Glutamatergic neuron (in vitro differentiated cells): ENCODE results near the gene KRTAP3-2. TPM values are rescaled to one million over a fixed set of nuclear protein-coding genes. Genes with fewer than 3 reads are reported as not detected.

Experiments used
- DNase-seq: peaks from one replicate; pipeline ENCODE4 v3.0.0; 2022
- H3K27ac Mint-ChIP-seq: one replicate; pipeline ENCODE4 v1.8.0; 2020; ENCODE audit warnings: mild to moderate bottlenecking, mixed read lengths, inconsistent platforms; ENCODE audit not compliant: unreplicated experiment
- H3K27me3 Mint-ChIP-seq: one replicate; pipeline ENCODE4 v1.8.0; 2020; ENCODE audit warnings: mild to moderate bottlenecking, moderate library complexity, mixed read lengths, inconsistent platforms; ENCODE audit not compliant: unreplicated experiment
- H3K36me3 Mint-ChIP-seq: one replicate; pipeline ENCODE4 v1.8.0; 2020; ENCODE audit warnings: mild to moderate bottlenecking, mixed read lengths, inconsistent platforms; ENCODE audit not compliant: unreplicated experiment
- H3K4me1 Mint-ChIP-seq: one replicate; pipeline ENCODE4 v1.8.0; 2020; ENCODE audit warnings: mild to moderate bottlenecking, low read depth, mixed read lengths, inconsistent platforms; ENCODE audit not compliant: unreplicated experiment
- H3K4me3 Mint-ChIP-seq: one replicate; pipeline ENCODE4 v1.8.0; 2020; ENCODE audit warnings: mild to moderate bottlenecking, mixed read lengths, inconsistent platforms; ENCODE audit not compliant: unreplicated experiment
- H3K9me3 Mint-ChIP-seq: one replicate; pipeline ENCODE4 v1.8.0; 2020; ENCODE audit warnings: mild to moderate bottlenecking, moderate library complexity, mixed read lengths, inconsistent platforms; ENCODE audit not compliant: unreplicated experiment
- total RNA-seq: library from RNA; stranded (reverse); fragmentation: NEBNext Ultra II Directional; extraction: Animal tissue kit (Norgen Biotek cat#: 25700); gene quantifications from one replicate; pipeline ENCODE4 v1.2.1, GENCODE V29; 2021; ENCODE audit not compliant: unreplicated experiment
- TF ChIP-seq, protein P1 (sequence below): fragments of 200-600 bp; sonication (generic); IDR thresholded peaks from one replicate; pipeline ENCODE4 v1.5.0; 2021; ENCODE audit not compliant: partially characterized antibody, unreplicated experiment

Gene KRTAP3-2
- total RNA-seq, 1 donor from 2014 or later: not detected

DNA sequence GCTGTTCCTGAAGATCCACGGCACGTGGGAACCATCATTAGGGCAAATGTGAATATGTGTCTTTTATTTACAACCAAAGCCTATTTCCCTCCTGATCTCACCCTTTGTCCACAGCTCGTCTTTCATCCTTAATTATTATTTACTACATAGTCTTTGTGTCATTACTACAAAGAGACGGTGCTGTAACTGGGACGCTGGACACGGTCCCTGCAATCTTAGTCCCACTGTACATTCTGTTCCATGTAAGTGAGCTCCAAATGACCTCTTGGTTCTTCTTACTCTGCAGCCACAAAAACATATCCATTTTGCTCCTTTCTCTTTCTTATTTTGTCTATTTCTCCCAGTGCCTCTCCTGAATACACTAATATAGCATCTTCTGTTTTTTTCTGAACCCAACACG is 49.5 kb downstream of the KRTAP3-2 start:
- DNase-seq: no peak
- peaks cover 5% of the 10 kb centered on the region for H3K4me1 Mint-ChIP-seq
- H3K27me3 Mint-ChIP-seq: peaks cover 2% of the 10 kb centered on the region
- H3K9me3 Mint-ChIP-seq: peaks cover 4% of the 10 kb centered on the region
- H3K4me3 Mint-ChIP-seq: no peak overlapping the region
- no peaks in the 10 kb centered on the region for H3K36me3 Mint-ChIP-seq
- TF ChIP-seq, protein P1, sequence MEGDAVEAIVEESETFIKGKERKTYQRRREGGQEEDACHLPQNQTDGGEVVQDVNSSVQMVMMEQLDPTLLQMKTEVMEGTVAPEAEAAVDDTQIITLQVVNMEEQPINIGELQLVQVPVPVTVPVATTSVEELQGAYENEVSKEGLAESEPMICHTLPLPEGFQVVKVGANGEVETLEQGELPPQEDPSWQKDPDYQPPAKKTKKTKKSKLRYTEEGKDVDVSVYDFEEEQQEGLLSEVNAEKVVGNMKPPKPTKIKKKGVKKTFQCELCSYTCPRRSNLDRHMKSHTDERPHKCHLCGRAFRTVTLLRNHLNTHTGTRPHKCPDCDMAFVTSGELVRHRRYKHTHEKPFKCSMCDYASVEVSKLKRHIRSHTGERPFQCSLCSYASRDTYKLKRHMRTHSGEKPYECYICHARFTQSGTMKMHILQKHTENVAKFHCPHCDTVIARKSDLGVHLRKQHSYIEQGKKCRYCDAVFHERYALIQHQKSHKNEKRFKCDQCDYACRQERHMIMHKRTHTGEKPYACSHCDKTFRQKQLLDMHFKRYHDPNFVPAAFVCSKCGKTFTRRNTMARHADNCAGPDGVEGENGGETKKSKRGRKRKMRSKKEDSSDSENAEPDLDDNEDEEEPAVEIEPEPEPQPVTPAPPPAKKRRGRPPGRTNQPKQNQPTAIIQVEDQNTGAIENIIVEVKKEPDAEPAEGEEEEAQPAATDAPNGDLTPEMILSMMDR: no peak
- H3K27ac Mint-ChIP-seq: no peak overlapping the region

DNA sequence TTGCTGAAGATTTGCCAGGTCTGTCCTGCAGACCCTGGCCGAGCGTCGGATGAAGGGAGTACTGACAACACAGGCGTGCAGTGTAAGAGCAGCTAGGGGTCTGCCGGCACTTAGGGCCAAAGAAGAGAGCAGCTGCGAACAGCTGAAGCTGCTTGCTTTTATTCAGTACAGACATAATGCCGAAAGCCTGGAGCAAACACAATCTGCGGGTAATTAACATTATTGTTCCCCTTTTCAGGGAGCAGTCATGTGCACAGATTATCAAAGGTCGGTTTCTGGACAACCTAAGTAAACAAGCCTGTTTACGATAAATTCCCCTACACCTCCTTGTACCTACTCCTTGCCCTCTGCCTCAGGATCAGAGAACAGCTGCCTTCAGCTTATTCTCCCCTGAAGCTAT is 50.3 kb downstream of the KRTAP3-2 start:
- Mint-ChIP-seq H3K4me3 (no peak overlapping the region), H3K27me3 (peaks cover 2% of the 10 kb centered on the region), H3K27ac (no peak overlapping the region), H3K9me3 (peaks cover 3% of the 10 kb centered on the region), H3K36me3 (no peaks in the 10 kb centered on the region), H3K4me1 (peaks cover 5% of the 10 kb centered on the region)
- TF ChIP-seq, protein P1: no peak
- DNase-seq: peak; percentile 31

Other genes with a start within 250 kb of the KRTAP3-2 start
- gene KRT25, start 244.6 kb downstream of the KRTAP3-2 start, total RNA-seq: not detected
- not detected for gene KRT26, start 227.7 kb downstream of the KRTAP3-2 start, total RNA-seq
- not detected for gene KRT27, start 217.4 kb downstream of the KRTAP3-2 start, total RNA-seq
- not detected for gene KRT28, start 199.9 kb downstream of the KRTAP3-2 start, total RNA-seq
- gene KRT10, start 177.3 kb downstream of the KRTAP3-2 start, total RNA-seq: 27.1 TPM
- not detected for gene KRT12, start 132.7 kb downstream of the KRTAP3-2 start, total RNA-seq
- not detected for gene KRT20, start 114.7 kb downstream of the KRTAP3-2 start, total RNA-seq
- not detected for gene KRT23, start 62.3 kb downstream of the KRTAP3-2 start, total RNA-seq
- gene KRT39, start 33.0 kb downstream of the KRTAP3-2 start, total RNA-seq: not detected
- not detected for gene KRT40, start 15.6 kb downstream of the KRTAP3-2 start, total RNA-seq
- gene KRTAP3-3, start 5.7 kb downstream of the KRTAP3-2 start, total RNA-seq: not detected
- gene KRTAP3-1, start 9.2 kb upstream of the KRTAP3-2 start, total RNA-seq: not detected
- gene KRTAP1-5, start 27.3 kb upstream of the KRTAP3-2 start, total RNA-seq: not detected
- not detected for gene KRTAP1-4, start 30.3 kb upstream of the KRTAP3-2 start, total RNA-seq
- not detected for gene KRTAP1-3, start 35.0 kb upstream of the KRTAP3-2 start, total RNA-seq
- not detected for gene KRTAP1-1, start 41.5 kb upstream of the KRTAP3-2 start, total RNA-seq
- not detected for gene KRTAP2-1, start 47.4 kb upstream of the KRTAP3-2 start, total RNA-seq
- gene KRTAP2-2, start 55.3 kb upstream of the KRTAP3-2 start, total RNA-seq: not detected
- not detected for gene KRTAP2-3, start 60.2 kb upstream of the KRTAP3-2 start, total RNA-seq
- gene KRTAP2-4, start 66.0 kb upstream of the KRTAP3-2 start, total RNA-seq: not detected
- gene KRTAP4-7, start 84.2 kb upstream of the KRTAP3-2 start, total RNA-seq: not detected
- gene KRTAP4-8, start 98.2 kb upstream of the KRTAP3-2 start, total RNA-seq: not detected
- gene KRTAP4-16, start 102.3 kb upstream of the KRTAP3-2 start, total RNA-seq: not detected
- gene KRTAP4-9, start 105.5 kb upstream of the KRTAP3-2 start, total RNA-seq: not detected
- not detected for gene KRTAP4-11, start 118.5 kb upstream of the KRTAP3-2 start, total RNA-seq
- not detected for gene KRTAP4-12, start 124.3 kb upstream of the KRTAP3-2 start, total RNA-seq
- gene KRTAP4-6, start 140.6 kb upstream of the KRTAP3-2 start, total RNA-seq: not detected
- not detected for gene KRTAP4-5, start 149.9 kb upstream of the KRTAP3-2 start, total RNA-seq
- not detected for gene KRTAP4-4, start 160.8 kb upstream of the KRTAP3-2 start, total RNA-seq
- not detected for gene KRTAP4-3, start 168.3 kb upstream of the KRTAP3-2 start, total RNA-seq
- gene KRTAP4-2, start 178.3 kb upstream of the KRTAP3-2 start, total RNA-seq: not detected
- not detected for gene KRTAP4-1, start 185.0 kb upstream of the KRTAP3-2 start, total RNA-seq
- gene KRTAP9-1, start 190.0 kb upstream of the KRTAP3-2 start, total RNA-seq: not detected
- gene KRTAP9-2, start 226.7 kb upstream of the KRTAP3-2 start, total RNA-seq: not detected
- not detected for gene KRTAP9-3, start 232.5 kb upstream of the KRTAP3-2 start, total RNA-seq
- not detected for gene KRTAP9-8, start 238.1 kb upstream of the KRTAP3-2 start, total RNA-seq
- gene KRTAP9-4, start 249.8 kb upstream of the KRTAP3-2 start, total RNA-seq: not detected